ENCODE results near the gene CLIP2. TPM values are rescaled to one million over a fixed set of nuclear protein-coding genes. Genes with fewer than 3 reads are reported as not detected.
A peak's percentile ranks its signal among the peaks of the same experiment; 100 is the strongest.

CLIP2 gene
- total RNA-seq, 2 experiments from 2014 or later = 0.72 to 0.89 TPM

DNA sequence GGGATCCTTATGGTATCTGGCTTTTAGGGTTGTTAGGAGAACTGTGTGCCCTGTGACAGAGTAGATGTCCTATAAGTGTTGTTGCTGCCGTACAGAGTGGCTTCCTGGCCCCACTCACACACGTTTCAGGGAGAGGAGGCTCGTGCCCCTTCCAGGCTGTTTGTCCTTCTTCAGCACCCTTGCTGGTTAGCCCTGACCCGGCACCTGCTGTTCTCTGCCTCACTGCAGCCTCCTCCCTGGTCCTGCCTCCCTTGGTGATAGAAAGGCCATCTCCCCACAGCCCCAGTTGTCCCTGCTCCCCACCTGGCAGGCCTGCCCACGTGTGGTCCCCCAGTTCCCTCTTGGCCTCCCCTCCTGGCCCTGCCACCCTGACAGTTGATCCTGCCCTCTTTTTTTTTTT, 2.3 kb downstream of the CLIP2 start:
- DNase-seq = no peak
- CTCF ChIA-PET = interaction anchor here (1.4 kb wide), 1 partner anchor 21 kb away, joined by 3 read pairs; no protein-coding TSS in a partner anchor
- Mint-ChIP-seq H3K4me1 (peaks cover 21% of the 10 kb centered on the region), H3K27ac (no peak overlapping the region), H3K27me3 (peaks cover 28% of the 10 kb centered on the region), H3K4me3 (no peak overlapping the region), H3K36me3 (ENCODE audit: low read depth) (no peaks in the 10 kb centered on the region), H3K9me3 (no peaks in the 10 kb centered on the region)
- POLR2A ChIA-PET = no interaction called here

GRCh38 chr7:74292757-74293576, 3.8 kb downstream of the CLIP2 start:
- H3K4me1 Mint-ChIP-seq = peaks cover 21% of the 10 kb centered on the region
- no peak for DNase-seq
- H3K27ac Mint-ChIP-seq = no peak overlapping the region
- no peak overlapping the region for H3K4me3 Mint-ChIP-seq
- ChIA-PET POLR2A (no interaction called here), CTCF (interaction anchor here (0.8 kb wide), 1 partner anchor 17 kb away, joined by 3 read pairs; no protein-coding TSS in a partner anchor)
- H3K9me3 Mint-ChIP-seq = no peaks in the 10 kb centered on the region
- H3K27me3 Mint-ChIP-seq = peaks cover 22% of the 10 kb centered on the region
- no peaks in the 10 kb centered on the region for H3K36me3 Mint-ChIP-seq (ENCODE audit: low read depth)

- Mint-ChIP-seq H3K4me1 (peaks cover 16% of the 10 kb centered on the region), H3K27ac (no peak overlapping the region), H3K27me3 (peaks cover 16% of the 10 kb centered on the region), H3K4me3 (no peak overlapping the region), H3K9me3 (no peaks in the 10 kb centered on the region), H3K36me3 (ENCODE audit: low read depth) (no peaks in the 10 kb centered on the region)
- ChIA-PET POLR2A (no interaction called here), CTCF (no interaction called here)
- DNase-seq = no peak
These were observed 4.3 kb downstream of the CLIP2 start for GRCh38 chr7:74293577-74293908.

DNA sequence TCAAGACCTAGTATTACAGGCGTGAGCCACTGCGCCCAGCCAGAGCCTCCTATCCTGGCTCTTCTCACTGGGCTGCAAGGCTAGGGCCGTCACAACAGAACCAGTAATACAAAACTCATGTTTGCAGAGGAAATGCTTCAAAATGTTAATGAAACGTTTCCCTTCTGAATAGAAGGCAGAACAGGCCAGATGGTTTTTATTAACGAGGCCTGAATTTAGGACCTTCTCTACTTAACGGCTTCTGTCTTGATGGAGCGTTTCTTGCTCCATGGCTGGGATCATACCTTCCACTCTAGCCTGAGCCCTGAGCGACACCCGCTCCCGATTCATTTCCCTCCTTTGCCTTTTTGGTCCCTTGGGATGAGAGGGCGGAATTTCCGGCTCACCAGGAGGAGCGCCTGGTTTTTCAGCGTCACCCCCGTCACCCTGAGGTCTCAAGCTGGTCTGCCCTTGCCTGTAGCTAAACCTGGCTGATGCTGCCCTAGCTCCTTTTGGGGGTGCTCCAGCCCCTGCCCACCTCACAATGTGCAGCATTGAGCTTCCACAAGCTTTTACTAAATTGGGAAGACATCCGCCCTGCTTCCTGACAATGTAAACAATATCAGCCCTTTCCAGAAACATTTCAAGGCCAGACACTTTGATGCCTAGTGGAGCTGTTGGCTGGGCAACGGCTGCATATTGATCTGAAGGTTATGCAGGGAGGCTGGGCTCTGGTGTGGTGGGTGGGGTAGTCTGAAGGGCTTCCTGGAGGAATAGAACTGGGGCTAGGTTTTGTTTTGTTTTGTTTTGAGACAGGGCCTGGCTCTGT, 5.2 kb downstream of the CLIP2 start:
- H3K27ac Mint-ChIP-seq = no peak overlapping the region
- DNase-seq = no peak
- H3K27me3 Mint-ChIP-seq = peaks cover 12% of the 10 kb centered on the region
- H3K36me3 Mint-ChIP-seq (ENCODE audit: low read depth) = no peaks in the 10 kb centered on the region
- H3K4me1 Mint-ChIP-seq = peaks cover 11% of the 10 kb centered on the region
- ChIA-PET POLR2A (no interaction called here), CTCF (interaction anchor here (1.1 kb wide), 1 partner anchor 88 kb away, joined by 3 read pairs; no protein-coding TSS in a partner anchor)
- H3K9me3 Mint-ChIP-seq = no peaks in the 10 kb centered on the region
- H3K4me3 Mint-ChIP-seq = no peak overlapping the region

GRCh38 chr7:74297516-74298233, 8.5 kb downstream of the CLIP2 start:
- CTCF ChIA-PET = interaction anchor here (0.5 to 0.6 kb wide), 2 partner anchors 13 to 22 kb away, joined by 3 read pairs; no protein-coding TSS in a partner anchor
- no peak for DNase-seq
- Mint-ChIP-seq H3K4me1 (peaks cover 7% of the 10 kb centered on the region), H3K27me3 (no peaks in the 10 kb centered on the region), H3K4me3 (no peak overlapping the region), H3K9me3 (no peaks in the 10 kb centered on the region), H3K36me3 (ENCODE audit: low read depth) (no peaks in the 10 kb centered on the region), H3K27ac (no peak overlapping the region)
- POLR2A ChIA-PET = interaction anchor here (0.7 kb wide), 1 partner anchor 9 kb away, joined by 7 read pairs; no protein-coding TSS in a partner anchor

DNA sequence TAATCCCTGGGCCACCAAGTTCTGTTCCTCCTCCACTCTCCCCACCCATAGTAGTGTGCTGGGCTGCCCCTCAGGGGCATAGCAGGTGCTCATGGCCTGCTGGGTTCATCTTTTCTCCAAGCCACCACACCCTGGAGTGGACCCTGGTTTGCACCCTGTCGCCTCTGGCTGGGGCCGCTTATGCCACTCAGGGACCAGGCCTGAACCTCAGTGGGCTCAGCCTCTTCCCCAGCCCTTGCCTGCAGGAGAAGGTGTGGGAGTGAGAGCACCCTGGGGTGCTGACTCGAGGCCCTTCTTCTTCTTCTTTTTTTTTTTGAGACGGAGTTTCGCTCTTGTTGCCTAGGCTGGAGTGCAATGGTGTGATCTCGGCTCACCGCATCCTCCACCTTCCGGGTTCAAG, 10.2 kb downstream of the CLIP2 start:
- Mint-ChIP-seq H3K27ac (no peak overlapping the region), H3K4me3 (no peak overlapping the region), H3K27me3 (no peaks in the 10 kb centered on the region), H3K9me3 (no peaks in the 10 kb centered on the region), H3K36me3 (ENCODE audit: low read depth) (no peaks in the 10 kb centered on the region), H3K4me1 (peaks cover under 1% of the 10 kb centered on the region)
- DNase-seq = no peak
- POLR2A ChIA-PET = no interaction called here
- CTCF ChIA-PET = no interaction called here

GRCh38 chr7:74300926-74301325, 11.7 kb downstream of the CLIP2 start:
- Mint-ChIP-seq H3K27me3 (no peaks in the 10 kb centered on the region), H3K9me3 (no peaks in the 10 kb centered on the region), H3K4me3 (no peak overlapping the region), H3K27ac (no peak overlapping the region), H3K36me3 (ENCODE audit: low read depth) (no peaks in the 10 kb centered on the region), H3K4me1 (peaks cover 2% of the 10 kb centered on the region)
- POLR2A ChIA-PET = no interaction called here
- CTCF ChIA-PET = no interaction called here
- DNase-seq = no peak

- Mint-ChIP-seq H3K4me3 (no peak overlapping the region), H3K27me3 (peaks cover 1% of the 10 kb centered on the region), H3K9me3 (no peaks in the 10 kb centered on the region), H3K36me3 (ENCODE audit: low read depth) (no peaks in the 10 kb centered on the region), H3K4me1 (peaks cover 18% of the 10 kb centered on the region), H3K27ac (no peak overlapping the region)
- CTCF ChIA-PET = no interaction called here
- POLR2A ChIA-PET = no interaction called here
- DNase-seq = no peak
These were observed 13.6 kb downstream of the CLIP2 start for GRCh38 chr7:74302745-74303221.

DNA sequence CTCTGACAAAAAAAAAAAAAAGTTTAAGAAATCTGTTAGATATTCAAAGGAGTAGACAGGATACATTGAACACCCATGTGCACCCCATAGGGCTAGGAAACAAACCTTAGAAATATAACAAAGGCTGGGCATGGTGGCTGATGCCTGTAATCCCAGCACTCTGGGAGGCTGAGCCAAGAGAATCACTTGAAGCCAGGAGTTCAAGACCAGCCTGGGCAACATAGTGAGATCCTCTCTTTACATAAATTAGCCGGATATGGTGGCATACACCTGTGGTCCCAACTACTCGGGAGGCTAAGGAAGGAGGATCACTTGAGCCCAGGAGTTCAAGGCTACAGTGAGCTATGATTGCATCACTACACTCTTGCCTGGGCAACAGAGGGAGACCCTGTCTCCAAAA, 15.3 kb downstream of the CLIP2 start:
- Mint-ChIP-seq H3K4me3 (no peak overlapping the region), H3K9me3 (no peaks in the 10 kb centered on the region), H3K27ac (no peak overlapping the region), H3K36me3 (ENCODE audit: low read depth) (no peaks in the 10 kb centered on the region), H3K4me1 (peaks cover 19% of the 10 kb centered on the region), H3K27me3 (peaks cover 2% of the 10 kb centered on the region)
- ChIA-PET POLR2A (no interaction called here), CTCF (no interaction called here)
- no peak for DNase-seq

- CTCF ChIA-PET = interaction anchor here (0.7 to 1.3 kb wide), 2 partner anchors 11 to 98 kb away, joined by 3 read pairs; no protein-coding TSS in a partner anchor
- POLR2A ChIA-PET = no interaction called here
- H3K27ac Mint-ChIP-seq = no peak overlapping the region
- no peak for DNase-seq
- peaks cover 20% of the 10 kb centered on the region for H3K4me1 Mint-ChIP-seq
- no peak overlapping the region for H3K4me3 Mint-ChIP-seq
- no peaks in the 10 kb centered on the region for H3K36me3 Mint-ChIP-seq (ENCODE audit: low read depth)
- peaks cover under 1% of the 10 kb centered on the region for H3K9me3 Mint-ChIP-seq
- H3K27me3 Mint-ChIP-seq = peaks cover 2% of the 10 kb centered on the region
These were observed 17.0 kb downstream of the CLIP2 start for GRCh38 chr7:74306004-74306729.

DNA sequence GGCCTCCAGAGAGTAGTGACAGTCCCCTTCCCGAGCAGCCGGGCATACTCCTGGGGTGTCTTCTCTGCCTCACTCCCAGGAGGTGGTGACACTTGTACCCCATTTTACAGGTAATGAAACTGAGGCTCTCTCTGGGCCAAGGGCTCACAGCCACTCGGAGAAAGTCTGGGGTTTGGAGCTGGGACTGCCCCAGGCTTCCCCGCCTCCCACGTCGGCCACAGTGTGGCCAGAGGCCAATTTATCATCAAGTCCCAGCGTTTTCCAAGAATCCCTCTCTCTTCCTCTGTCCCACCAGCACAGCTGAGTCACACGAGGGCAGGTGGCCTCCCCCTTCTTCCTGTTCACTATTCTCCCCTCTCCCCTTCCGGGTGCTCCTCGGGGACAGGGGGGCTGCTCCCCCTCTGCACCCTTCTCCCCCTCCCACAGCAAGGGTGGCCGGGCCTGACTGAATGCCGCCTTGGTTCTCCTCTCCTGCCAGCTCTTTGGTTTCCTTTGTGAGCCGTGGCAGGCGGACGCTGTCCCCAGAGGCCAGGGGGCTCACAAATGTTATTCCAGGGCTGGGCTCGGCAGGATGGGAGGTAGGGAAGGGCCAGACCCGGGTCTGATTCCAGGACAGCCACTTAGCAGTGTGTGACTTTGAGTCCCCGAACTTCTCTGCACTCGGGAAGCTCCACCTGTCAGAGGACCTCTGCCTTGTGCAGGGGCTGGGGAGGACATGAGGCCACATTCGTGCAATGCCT, 17.7 kb downstream of the CLIP2 start:
- DNase-seq = no peak
- Mint-ChIP-seq H3K27ac (peak overlapping the region; percentile 46), H3K4me3 (no peak overlapping the region), H3K27me3 (peaks cover 2% of the 10 kb centered on the region), H3K36me3 (ENCODE audit: low read depth) (no peaks in the 10 kb centered on the region), H3K9me3 (peaks cover 3% of the 10 kb centered on the region), H3K4me1 (peaks cover 24% of the 10 kb centered on the region)
- POLR2A ChIA-PET = no interaction called here
- CTCF ChIA-PET = interaction anchor here (0.7 to 1.3 kb wide), 2 partner anchors 10 to 98 kb away, joined by 3 read pairs; no protein-coding TSS in a partner anchor
